GM06990 (cell line): ENCODE measurements around the gene RAPGEF1.
A peak's percentile ranks its signal among the peaks of the same experiment; 100 is the strongest.

Experiments used
- DNase-seq: peaks from one replicate; pipeline ENCODE4 v3.0.0-alpha.2; 2011; ENCODE audit not compliant: insufficient read length; ENCODE audit errors: extremely low read depth
- H3K27me3 ChIP-seq: replicated peaks from 2 replicates; pipeline ENCODE4 v1.6.0; 2011; ENCODE audit warnings: low read length; ENCODE audit not compliant: control insufficient read depth, insufficient read depth
- H3K36me3 ChIP-seq: 2 replicates; pipeline ENCODE4 v1.5.1; 2011; ENCODE audit warnings: low read length; ENCODE audit not compliant: control insufficient read depth, insufficient read depth
- H3K4me3 ChIP-seq: replicated peaks from 2 replicates; pipeline ENCODE4 v1.5.1; 2011; ENCODE audit warnings: low read depth, mild to moderate bottlenecking, control low read depth, low read length
- CTCF ChIP-seq: IDR thresholded peaks from 2 replicates; pipeline ENCODE4 v1.5.1; 2011; ENCODE audit warnings: low read length, control low read depth, mild to moderate bottlenecking, inconsistent platforms; ENCODE audit not compliant: insufficient read depth, poor library complexity, severe bottlenecking

The RAPGEF1 gene

GRCh38 chr9:131739959-131740648 lies at the start of gene RAPGEF1:
Gene RAPGEF1, minus strand, starts transcription at chr9:131740076. Its CDS starts 246 bp downstream, at chr9:131739830.
- DNase-seq: peak; percentile 68
- peak within 1 kb of the TSS; percentile 65 for H3K4me3 ChIP-seq
- TF ChIP-seq CTCF: peak; percentile 47
- H3K36me3 ChIP-seq: no peaks in the 10 kb centered on the region; the same call in none of the 2 replicates
- no peaks in the 10 kb centered on the region for H3K27me3 ChIP-seq

GRCh38 chr9:131788851-131789250 lies 49.0 kb upstream of the RAPGEF1 start:
- Histone ChIP-seq H3K27me3 (peaks cover 2% of the 10 kb centered on the region), H3K36me3 (no peaks in the 10 kb centered on the region), H3K4me3 (no peak overlapping the region)
- no peak for TF ChIP-seq CTCF
- DNase-seq: no peak

GRCh38 chr9:131787838-131788237 lies 48.0 kb upstream of the RAPGEF1 start:
- Histone ChIP-seq H3K4me3 (no peak overlapping the region), H3K36me3 (no peaks in the 10 kb centered on the region), H3K27me3 (peaks cover 2% of the 10 kb centered on the region)
- no peak for TF ChIP-seq CTCF
- no peak for DNase-seq

GRCh38 chr9:131784748-131785501 lies 45.0 kb upstream of the RAPGEF1 start:
- TF ChIP-seq CTCF: no peak
- DNase-seq: no peak
- Histone ChIP-seq H3K36me3 (no peaks in the 10 kb centered on the region), H3K4me3 (no peak overlapping the region), H3K27me3 (peaks cover 2% of the 10 kb centered on the region; the same call in 1 of the 2 replicates)

- peaks cover 2% of the 10 kb centered on the region; the same call in 1 of the 2 replicates for H3K27me3 ChIP-seq
Observed at GRCh38 chr9:131781069-131781468, 41.2 kb upstream of the RAPGEF1 start.

More at GRCh38 chr9:131781069-131781468, 41.2 kb upstream of the RAPGEF1 start:
- DNase-seq: no peak
- no peak for TF ChIP-seq CTCF
- H3K4me3 ChIP-seq: no peak overlapping the region
- H3K36me3 ChIP-seq: no peaks in the 10 kb centered on the region
